Fibroblast of lung (primary cell): Measurements from ENCODE around the gene NCF4.

Experiments used
- CTCF ChIP-seq, 2 donors: IDR thresholded peaks in 1 of 2; conservative IDR thresholded peaks in 1 of 2; 1 replicate in 1 of 2; 2 replicates in 1 of 2; pipeline ENCODE4 v1.5.1; 2011 to 2012; ENCODE audit warnings: low read length in 2 of 2, control low read depth in 1 of 2, inconsistent platforms in 1 of 2, low read depth in 1 of 2, mild to moderate bottlenecking in 1 of 2
- EZH2 ChIP-seq: IDR thresholded peaks from 2 replicates; pipeline ENCODE4 v1.5.1; 2012; ENCODE audit warnings: low read length, control low read depth, mild to moderate bottlenecking; ENCODE audit errors: missing control alignments

- TF ChIP-seq CTCF (conservative IDR thresholded peaks at IDR 0.05 in 1 of 2, IDR thresholded peaks at IDR 0.05 in 1 of 2; ENCODE audit: low read depth in 1 of 2, low read length in 2 of 2) (no peak), EZH2 (no peak)
Measured at GRCh38 chr22:36831717-36832116, 29.1 kb upstream of the NCF4 start.
